Ascending aorta (tissue), 2 donors: Measurements from ENCODE around the gene PAFAH1B2. TPM values are rescaled to one million over a fixed set of nuclear protein-coding genes. Genes with fewer than 3 reads are reported as not detected.
"Not testable (repeated sequence)": the region's sequence is repeated elsewhere in the genome, so short reads cannot be mapped to it uniquely, and the experiment has no call there.

ENCODE experiments used
- DNase-seq, 2 donors: peaks; one replicate each; pipeline ENCODE4 v3.0.0-alpha.2; 2019; ENCODE audit warnings: low spot score in 2 of 2
- H3K27ac ChIP-seq, 2 donors: fragments of 200-600 bp; sonication (generic); one replicate each; pipeline ENCODE4 v1.5.1; 2016 to 2017; ENCODE audit warnings: mild to moderate bottlenecking in 1 of 2
- H3K27me3 ChIP-seq: fragments of 200-600 bp; sonication (generic); one replicate; pipeline ENCODE4 v1.5.1; 2017
- H3K36me3 ChIP-seq, 2 donors: fragments of 200-600 bp; sonication (generic); one replicate each; pipeline ENCODE4 v1.5.1; 2016
- H3K4me1 ChIP-seq, 2 donors: fragments of 200-600 bp; sonication (generic); one replicate each; pipeline ENCODE4 v1.5.1; 2016 to 2017; ENCODE audit warnings: mild to moderate bottlenecking in 1 of 2
- H3K4me3 ChIP-seq, 2 donors: fragments of 200-600 bp; sonication (generic); one replicate each; pipeline ENCODE4 v1.5.1; 2016 to 2017; ENCODE audit warnings: mild to moderate bottlenecking in 1 of 2
- H3K9me3 ChIP-seq, 2 donors: fragments of 200-600 bp; sonication (generic); one replicate each; pipeline ENCODE4 v1.5.1; 2016
- CTCF ChIP-seq, 3 experiments: fragments of 200-600 bp in 2 of 3; fragments of 450-650 bp in 1 of 3; sonication (generic) in 2 of 3; IDR thresholded peaks; one replicate each; pipeline ENCODE4 v1.5.1; 2016 to 2019; ENCODE audit warnings: antibody characterized with exemption in 3 of 3, mild to moderate bottlenecking in 1 of 3, moderate library complexity in 1 of 3
- intact Hi-C: fragments of 100-400 bp; cut with DNase I; formaldehyde crosslinking; loops from one replicate; pipeline ENCODE4 v1.15.1; 2023
- total RNA-seq: library from RNA; depleted of rRNA; stranded (reverse); fragments of >200 nt; gene quantifications from one replicate; pipeline ENCODE4 v1.1.0, GENCODE V29; 2016

The PAFAH1B2 gene
- total RNA-seq, 1 donor from 2014 or later: 60.7 TPM

- Histone ChIP-seq H3K36me3 (peaks cover 19 to 31% of the 10 kb centered on the region in 2 donors), H3K4me1 (peaks cover 9 to 15% of the 10 kb centered on the region in 2 donors)
- H3K9me3 ChIP-seq, intact Hi-C loops, H3K27me3 ChIP-seq, H3K4me3 ChIP-seq, H3K27ac ChIP-seq: not testable (repeated sequence)
- peak in 1 of 2 donors; percentile 82 for DNase-seq
- TF ChIP-seq CTCF (IDR thresholded peaks at IDR 0.05): peak; percentile 7 to 14 (median 12)
These were observed 64.6 kb downstream of the PAFAH1B2 start for GRCh38 chr11:117208710-117209109.

GRCh38 chr11:117209351-117210125 lies 65.5 kb downstream of the PAFAH1B2 start:
- H3K4me1 ChIP-seq, H3K9me3 ChIP-seq, H3K27me3 ChIP-seq, H3K4me3 ChIP-seq, intact Hi-C loops: not testable (repeated sequence)
- H3K27ac ChIP-seq: peak overlapping the region in 1 of 2 donors; percentile 10
- peak in 1 of 2 donors; percentile 69 for DNase-seq
- H3K36me3 ChIP-seq: peaks cover 11 to 24% of the 10 kb centered on the region in 2 donors

- TF ChIP-seq CTCF (IDR thresholded peaks at IDR 0.05): no peak
- intact Hi-C loops: no loop called here
- H3K4me3 ChIP-seq: no peak overlapping the region
- H3K9me3 ChIP-seq: no peaks in the 10 kb centered on the region
- peaks cover under 1% of the 10 kb centered on the region in 2 donors for H3K4me1 ChIP-seq
- H3K27me3 ChIP-seq: no peaks in the 10 kb centered on the region
- peaks cover 0 to 19% of the 10 kb centered on the region in 2 donors for H3K36me3 ChIP-seq
- DNase-seq: no peak
- H3K27ac ChIP-seq: peak overlapping the region in 1 of 2 donors; percentile 1
These were observed 66.5 kb downstream of the PAFAH1B2 start for GRCh38 chr11:117210620-117211019.

- Histone ChIP-seq H3K27me3 (no peaks in the 10 kb centered on the region), H3K27ac (no peak overlapping the region), H3K9me3 (no peaks in the 10 kb centered on the region), H3K36me3 (peaks cover 0 to 16% of the 10 kb centered on the region in 2 donors), H3K4me1 (peaks cover 11 to 16% of the 10 kb centered on the region in 2 donors), H3K4me3 (no peak overlapping the region)
- no peak for DNase-seq
- intact Hi-C loops: no loop called here
- TF ChIP-seq CTCF (IDR thresholded peaks at IDR 0.05): no peak
These were observed 68.7 kb downstream of the PAFAH1B2 start for GRCh38 chr11:117212697-117213355.

- no peaks in the 10 kb centered on the region for H3K9me3 ChIP-seq
- DNase-seq: no peak
- no peaks in the 10 kb centered on the region for H3K27me3 ChIP-seq
- intact Hi-C loops: no loop called here
- no peak for TF ChIP-seq CTCF (IDR thresholded peaks at IDR 0.05)
- H3K4me1 ChIP-seq: peaks cover 26 to 31% of the 10 kb centered on the region in 2 donors
- no peak overlapping the region for H3K4me3 ChIP-seq
- peak overlapping the region; percentile 54 to 56 for H3K27ac ChIP-seq
- H3K36me3 ChIP-seq: peaks cover 0 to 22% of the 10 kb centered on the region in 2 donors
These were observed 70.5 kb downstream of the PAFAH1B2 start for GRCh38 chr11:117214404-117215110.
